Erythroblast (primary cell): Measurements from ENCODE around the gene MTPN.

Experiments
- DNase-seq, 2 experiments: peaks; one replicate each; lab custom pipeline; 2025; lab: John Stamatoyannopoulos, UW
- GATA1 ChIP-seq: IDR thresholded peaks from 2 replicates; pipeline ENCODE4 v1.6.1; 2011; ENCODE audit warnings: low read depth, mild to moderate bottlenecking, control low read depth, low read length, moderate library complexity
- POLR2A ChIP-seq: IDR thresholded peaks from 2 replicates; pipeline ENCODE4 v1.6.1; 2011; ENCODE audit warnings: mild to moderate bottlenecking, low read length

The MTPN gene

DNA sequence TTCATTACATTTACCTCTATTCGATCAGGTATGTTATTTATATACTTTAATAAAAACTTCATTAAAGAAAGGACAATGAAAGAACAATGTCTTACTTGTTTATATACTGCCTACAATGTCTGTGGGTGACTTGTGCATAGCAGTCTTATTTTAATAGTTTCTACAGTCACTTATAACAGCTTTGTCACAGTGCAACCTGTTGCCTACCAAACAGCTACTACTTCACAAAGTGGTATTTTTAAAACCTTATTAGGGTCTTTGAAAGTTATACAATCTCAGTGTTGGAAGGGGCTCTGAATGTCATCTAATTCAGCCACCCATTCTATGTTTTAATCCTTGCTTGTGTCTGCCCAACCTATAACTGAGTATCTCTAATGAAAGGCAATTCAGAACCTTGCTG, 19.0 kb downstream of the MTPN start:
- no peak for DNase-seq
- TF ChIP-seq POLR2A (no peak), GATA1 (no peak)

DNA sequence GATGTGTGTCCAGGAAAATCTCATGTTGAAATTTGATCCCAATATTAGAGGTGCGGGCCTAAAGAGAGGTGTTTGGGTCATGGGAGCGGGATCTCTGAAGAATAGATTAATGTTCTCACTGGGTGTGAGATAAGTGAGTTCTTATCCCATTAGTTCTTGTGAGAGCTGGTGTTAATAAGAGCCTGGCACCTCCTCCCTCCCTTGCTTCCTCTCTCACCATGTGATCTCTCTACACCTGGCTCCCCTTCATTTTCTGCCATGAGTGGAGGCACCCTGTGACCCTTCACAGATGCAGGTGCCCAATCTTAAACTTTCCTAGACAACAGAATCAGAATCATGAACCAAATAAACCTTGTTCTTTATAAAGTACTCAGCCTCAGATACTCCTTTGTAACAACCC, 19.5 kb downstream of the MTPN start:
- DNase-seq = no peak
- TF ChIP-seq POLR2A (no peak), GATA1 (no peak)

DNA sequence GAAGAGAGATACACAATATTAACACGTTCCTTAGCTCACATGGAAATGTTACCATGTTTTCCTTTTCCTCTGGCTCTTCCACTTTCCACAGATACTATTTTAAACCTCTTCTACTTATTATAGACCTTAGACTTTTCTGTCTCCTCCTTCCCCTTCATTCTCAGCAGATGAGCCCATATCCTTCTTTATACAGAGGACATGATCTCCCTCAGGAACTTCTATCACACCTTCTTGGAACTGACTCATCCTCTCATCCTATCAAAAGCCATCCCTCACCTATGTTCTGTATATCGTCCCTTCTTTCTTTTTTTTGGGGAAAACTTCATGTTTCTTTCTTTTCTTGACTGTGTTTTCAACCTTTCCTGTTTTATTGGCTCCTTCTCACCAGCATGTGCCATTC, 20.8 kb downstream of the MTPN start:
- DNase-seq = no peak
- no peak for TF ChIP-seq POLR2A
- no peak for TF ChIP-seq GATA1

DNA sequence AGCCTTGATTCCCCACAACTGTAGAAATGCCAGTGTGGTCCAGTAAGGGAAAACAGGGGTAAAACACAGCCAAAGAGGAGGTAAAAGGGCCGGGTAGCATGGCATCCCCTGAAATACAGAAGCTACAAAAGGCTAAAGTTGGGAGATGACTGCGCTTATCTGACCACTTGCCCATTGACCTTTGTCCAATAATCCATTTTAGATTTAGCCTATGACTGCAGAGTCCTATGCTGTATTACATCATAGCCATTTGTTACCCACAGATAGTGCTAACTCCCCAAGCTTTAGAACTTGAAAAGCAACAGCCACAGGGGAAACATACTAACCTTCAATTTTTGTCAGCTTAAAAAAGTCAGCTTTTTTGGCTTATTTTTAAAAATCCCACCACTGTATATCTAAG, 26.2 kb downstream of the MTPN start:
- DNase-seq = peak; percentile 38 to 41
- no peak for TF ChIP-seq POLR2A
- no peak for TF ChIP-seq GATA1

DNA sequence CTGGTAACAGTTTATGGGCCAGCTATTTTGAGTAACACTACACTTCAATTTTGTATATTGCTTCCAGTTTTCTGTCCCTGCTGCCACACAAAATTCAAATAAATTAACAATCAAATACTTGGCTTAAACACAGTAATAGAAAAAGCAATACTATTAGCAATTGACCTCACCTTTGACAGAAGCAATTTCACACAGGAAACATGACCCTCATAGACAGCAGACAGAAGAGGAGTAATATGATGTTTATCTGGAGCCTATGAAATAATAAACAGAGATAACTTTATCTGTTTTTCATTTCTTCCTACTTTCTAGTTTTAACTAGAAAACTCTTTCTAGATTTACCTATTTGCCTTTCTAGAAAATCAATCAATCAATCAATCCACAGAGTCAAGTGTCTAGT, 26.7 kb downstream of the MTPN start:
- DNase-seq = no peak
- no peak for TF ChIP-seq POLR2A
- TF ChIP-seq GATA1 = no peak

DNA sequence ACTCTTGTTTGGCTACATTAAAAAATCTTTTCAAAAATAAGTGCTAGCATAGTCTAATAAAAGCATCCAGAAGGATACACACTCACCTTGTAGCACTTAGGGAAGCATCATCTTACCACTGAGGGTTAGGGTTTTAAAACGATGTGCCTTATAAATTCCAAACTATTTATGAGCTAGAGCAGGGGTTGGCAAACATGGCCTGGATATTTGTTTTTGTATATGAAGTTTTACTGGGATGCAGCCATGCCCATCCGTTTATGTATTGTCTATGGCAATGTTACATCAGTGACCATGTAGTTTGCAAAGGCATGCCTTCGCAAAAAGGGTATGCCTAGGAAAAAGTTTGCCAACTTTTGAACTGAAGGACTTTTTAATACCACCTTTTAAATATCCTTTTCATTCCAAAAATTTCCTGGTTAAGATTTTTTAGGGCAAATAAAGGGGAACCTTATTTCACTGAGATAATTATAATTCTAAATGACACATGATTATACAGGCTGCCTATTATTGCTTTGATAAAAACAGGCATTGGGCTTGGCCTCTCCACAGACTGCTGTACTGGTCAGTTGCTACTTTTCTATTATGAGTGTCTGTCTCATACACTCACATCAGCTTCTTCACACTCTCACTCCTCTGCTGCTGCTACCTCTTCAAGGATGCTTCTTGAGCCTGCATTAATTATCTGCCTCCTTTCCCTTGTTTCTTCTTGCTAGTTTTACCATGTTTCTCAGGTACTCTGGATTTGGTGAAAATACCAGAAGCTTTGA, 30.7 kb downstream of the MTPN start:
- TF ChIP-seq POLR2A = no peak
- TF ChIP-seq GATA1 = no peak
- DNase-seq = no peak

DNA sequence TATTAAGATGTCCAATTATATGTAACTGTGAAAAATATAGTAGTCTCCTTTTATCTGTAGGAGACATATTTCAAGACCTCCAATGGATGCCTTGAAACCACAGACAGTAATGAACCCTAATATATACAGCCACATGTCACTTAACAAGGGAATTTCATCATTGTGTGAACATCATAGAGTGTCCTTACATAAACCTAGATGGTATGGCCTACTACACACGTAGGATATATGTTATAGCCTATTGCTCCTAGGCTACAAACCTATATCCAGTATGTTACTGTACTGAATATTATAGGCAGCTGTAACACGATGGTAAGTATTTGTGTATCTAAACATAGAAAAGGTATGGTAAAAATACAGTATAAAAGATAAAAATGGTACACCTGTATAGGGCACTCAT, 32.4 kb downstream of the MTPN start:
- DNase-seq = peak; percentile 56 to 72
- TF ChIP-seq POLR2A (no peak), GATA1 (no peak)

DNA sequence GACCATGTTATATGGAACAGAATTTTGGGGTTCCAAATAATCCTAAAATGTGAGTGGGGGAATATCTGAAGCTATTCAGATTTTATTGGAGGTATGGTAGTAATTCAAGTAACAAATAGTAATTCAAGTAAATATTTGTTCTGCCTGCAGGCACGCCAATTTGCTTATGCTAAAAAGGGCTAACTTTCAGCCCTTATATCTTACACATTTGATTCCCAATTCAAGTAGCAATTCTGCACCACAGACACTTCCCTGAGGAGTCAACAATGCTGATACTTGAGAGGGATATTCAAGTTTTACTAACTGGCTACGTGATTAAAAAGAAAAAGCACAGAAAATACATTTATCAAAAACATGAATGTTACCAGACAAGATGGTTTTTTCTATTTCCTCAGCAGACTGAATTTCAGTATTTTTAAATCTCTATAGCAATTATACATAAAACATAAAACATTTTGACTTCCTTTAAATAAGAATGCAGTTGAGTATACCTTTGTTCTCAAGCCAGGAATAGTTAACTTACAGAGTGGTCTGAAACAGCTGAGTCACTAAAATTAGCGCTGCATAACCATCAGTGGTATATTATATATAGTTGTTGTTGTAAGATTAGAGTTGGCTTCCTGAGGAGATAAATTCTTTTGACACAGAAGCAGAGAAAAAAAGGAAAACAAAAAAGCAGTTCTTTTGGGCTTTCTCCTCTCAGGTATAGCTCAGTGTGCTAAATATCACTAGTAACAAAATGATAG, 33.9 kb downstream of the MTPN start:
- DNase-seq = peak; percentile 76 to 77

DNA sequence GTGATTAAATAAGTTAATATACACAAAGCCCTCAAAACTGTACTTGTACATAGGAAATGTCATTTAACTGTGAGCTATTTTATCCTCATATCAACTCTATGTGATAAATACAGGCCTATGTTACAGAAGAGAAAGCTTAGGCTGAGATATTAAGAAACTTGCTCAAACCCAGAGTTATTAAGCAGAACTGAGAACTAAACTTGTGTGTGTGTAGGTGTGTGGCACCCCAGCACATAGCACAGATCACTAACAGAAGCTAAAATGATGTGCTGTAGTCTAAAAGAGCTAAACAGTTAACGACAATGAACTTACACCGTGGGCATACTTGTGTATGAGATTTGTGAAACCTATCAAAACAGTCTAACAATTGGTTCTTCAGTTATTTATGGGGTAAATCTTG, 34.5 kb downstream of the MTPN start:
- DNase-seq = peak in 1 of 2 experiments; percentile 52
- TF ChIP-seq GATA1 (no peak), POLR2A (no peak)

More for the DNA sequence above, 33.9 kb downstream of the MTPN start:
- TF ChIP-seq GATA1 (no peak), POLR2A (no peak)

DNA sequence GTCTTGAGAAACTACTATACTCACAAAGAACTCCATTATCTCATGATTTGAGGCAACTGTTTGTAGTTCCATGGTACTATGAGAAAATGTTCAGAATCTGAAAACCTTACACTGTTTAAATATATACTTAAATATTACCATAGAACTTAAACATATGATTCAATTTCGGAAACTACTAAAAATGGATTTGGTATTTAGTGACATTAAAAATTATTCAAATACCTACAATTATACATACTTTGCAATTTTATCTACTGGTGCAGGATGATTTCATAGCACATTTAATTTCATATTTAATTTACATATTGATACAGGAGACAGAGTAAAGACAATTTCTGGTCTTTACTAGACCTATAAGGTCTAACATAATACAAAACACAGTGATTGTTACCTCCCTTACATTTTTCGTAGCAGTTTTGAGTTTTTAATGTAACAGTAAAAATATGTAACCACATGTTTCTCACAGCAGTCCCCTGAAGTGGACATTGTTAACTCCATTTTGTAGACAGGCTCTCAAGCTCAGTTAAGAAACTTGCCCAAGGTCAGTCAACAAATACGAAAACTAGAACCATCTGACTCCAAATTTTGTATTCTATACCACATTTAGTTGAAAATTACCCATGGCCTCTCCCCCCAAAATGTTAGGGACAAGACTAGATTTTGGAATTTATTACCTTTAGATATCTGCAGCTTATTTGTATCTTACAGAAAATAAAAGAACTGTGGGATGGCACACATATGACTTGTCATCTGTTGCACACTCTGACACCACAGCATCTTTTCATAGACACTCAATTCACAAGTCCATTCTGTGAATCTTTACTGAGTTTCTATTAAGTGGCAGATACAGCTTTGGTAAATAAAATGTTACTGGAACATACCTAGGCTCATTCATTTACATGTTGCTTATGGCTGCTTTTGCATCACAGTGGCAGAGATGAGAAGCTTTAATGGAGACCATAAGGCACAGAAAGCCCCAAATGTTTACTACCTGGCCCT, 36.8 kb downstream of the MTPN start:
- TF ChIP-seq GATA1 (no peak), POLR2A (no peak)
- no peak for DNase-seq

DNA sequence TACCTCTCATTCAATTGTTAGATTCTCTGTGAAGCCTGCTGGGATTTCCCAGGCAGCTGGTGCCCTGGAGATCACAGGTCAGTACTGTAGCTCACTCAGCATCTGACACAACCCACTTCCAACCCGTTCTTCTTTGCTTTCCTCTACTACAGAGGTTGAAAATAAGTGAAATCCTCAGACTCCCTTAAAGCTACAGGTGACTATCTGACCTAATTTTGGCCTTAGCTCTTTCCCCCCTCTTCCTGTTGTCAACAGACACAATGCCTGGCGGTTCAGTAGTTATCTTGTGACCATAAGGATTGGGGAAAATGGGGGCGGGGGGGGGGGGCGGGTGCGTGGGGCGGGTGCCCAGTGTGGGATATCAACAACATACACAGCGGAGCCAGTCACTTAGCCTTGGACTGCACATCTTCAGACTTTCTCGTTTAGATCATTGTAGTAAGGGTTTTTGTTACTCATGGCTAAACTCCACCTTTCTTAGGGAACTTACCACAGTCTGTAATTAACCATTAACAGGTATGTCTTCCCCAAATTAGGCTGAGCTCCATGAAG, 37.8 kb downstream of the MTPN start:
- DNase-seq = peak; percentile 51 to 55
- TF ChIP-seq POLR2A (no peak), GATA1 (no peak)

DNA sequence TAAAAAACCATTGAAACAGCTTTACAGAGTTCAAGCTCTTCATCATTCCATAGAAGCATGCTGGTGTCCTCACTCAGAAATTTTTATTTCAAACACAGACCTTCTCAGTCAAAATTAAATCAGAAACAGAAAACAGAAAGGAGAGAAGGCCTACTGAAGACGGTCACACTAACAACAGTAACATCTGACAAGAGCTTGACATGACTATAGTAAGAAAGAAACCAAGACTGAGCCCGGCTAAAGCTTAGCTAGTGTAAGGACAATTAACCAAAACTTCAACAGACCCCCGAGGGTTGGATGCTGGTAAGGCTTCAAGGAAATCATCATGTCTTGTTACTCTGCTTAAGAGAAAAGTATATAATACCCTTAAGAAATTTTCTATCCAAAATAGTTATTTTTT, 38.6 kb downstream of the MTPN start:
- peak; percentile 18 to 45 for DNase-seq

DNA sequence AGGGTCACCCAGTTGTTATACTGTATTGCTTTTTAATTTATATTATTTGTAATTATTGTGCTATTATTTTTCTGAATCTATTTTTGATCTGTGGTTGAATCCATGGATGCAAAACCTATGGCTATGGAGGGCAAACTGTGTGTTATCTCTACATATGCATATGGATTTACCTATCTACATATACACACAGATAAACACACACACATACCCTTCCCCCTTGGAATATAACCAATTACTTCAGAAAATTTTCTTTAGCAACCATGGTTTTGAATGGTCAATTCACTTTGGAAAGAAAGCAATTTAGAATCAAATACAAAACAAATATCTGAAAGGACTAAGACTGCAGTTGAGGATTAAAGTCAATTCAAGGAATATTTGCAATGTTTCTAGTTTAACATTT, 39.1 kb downstream of the MTPN start:
- TF ChIP-seq GATA1 (no peak), POLR2A (no peak)
- DNase-seq = peak in 1 of 2 experiments; percentile 40

More for the DNA sequence above, 38.6 kb downstream of the MTPN start:
- TF ChIP-seq POLR2A (no peak), GATA1 (no peak)
